Left ventricle myocardium inferior (tissue), 1 donor: Measurements from ENCODE around the gene MYL6. TPM values are rescaled to one million over a fixed set of nuclear protein-coding genes. Genes with fewer than 3 reads are reported as not detected.
"Not testable (repeated sequence)": the region's sequence is repeated elsewhere in the genome, so short reads cannot be mapped to it uniquely, and the experiment has no call there.

Source experiments
- DNase-seq: peaks from one replicate; pipeline ENCODE4 v3.0.0-alpha.2; 2020
- H3K27ac ChIP-seq: fragments of 200-600 bp; replicated peaks from 2 replicates; pipeline ENCODE4 v1.8.0; 2021
- H3K27me3 ChIP-seq: fragments of 200-600 bp; 2 replicates; pipeline ENCODE4 v1.8.0; 2021; ENCODE audit warnings: low read depth
- H3K36me3 ChIP-seq: fragments of 200-600 bp; 2 replicates; pipeline ENCODE4 v1.8.0; 2021
- H3K4me1 ChIP-seq: fragments of 200-600 bp; 2 replicates; pipeline ENCODE4 v1.8.0; 2021
- H3K4me3 ChIP-seq: fragments of 200-600 bp; 2 replicates; pipeline ENCODE4 v1.8.0; 2021; ENCODE audit warnings: mild to moderate bottlenecking, moderate library complexity
- H3K9me3 ChIP-seq: fragments of 200-600 bp; replicated peaks from 2 replicates; pipeline ENCODE4 v1.8.0; 2021
- intact Hi-C: fragments of 100-400 bp; cut with micrococcal nuclease; formaldehyde crosslinking; loops from one replicate; pipeline ENCODE4 v1.11.0; 2022
- total RNA-seq: library from RNA; stranded (reverse); fragmentation: NEBNext Ultra II Directional; extraction: Animal tissue kit (Norgen Biotek cat#: 25700); gene quantifications from one replicate; pipeline ENCODE4 v1.2.1, GENCODE V29; 2021
- TF ChIP-seq, protein P1 (sequence below): fragments of 200-600 bp; IDR thresholded peaks from 2 replicates; pipeline ENCODE4 v1.8.0; 2021; ENCODE audit warnings: antibody characterized with exemption, mild to moderate bottlenecking, borderline replicate concordance
- donor health status: DM: no; HTN: yes; CAD: no; lungs with severe emphysema.

The MYL6 gene
- total RNA-seq, 1 donor from 2014 or later = 508 TPM

DNA sequence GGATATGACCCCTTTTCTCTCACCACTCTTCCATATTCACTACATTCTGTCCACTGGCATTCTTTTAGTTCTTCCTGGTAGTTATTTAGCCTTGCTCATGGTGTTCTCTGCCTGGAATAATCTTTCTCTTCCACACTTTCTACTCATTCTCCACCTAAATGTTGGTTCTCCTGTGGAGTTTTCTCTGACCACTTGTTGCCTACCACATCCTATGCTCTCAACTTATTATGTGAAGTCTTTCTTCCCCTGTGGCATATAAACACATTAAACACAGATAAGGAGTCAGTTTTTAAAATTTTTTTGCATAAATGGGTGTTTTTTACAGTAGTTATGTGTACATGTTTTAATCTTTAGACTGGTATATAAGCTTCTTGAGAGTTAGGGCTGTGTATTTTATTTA, 34.4 kb downstream of the MYL6 start:
- intact Hi-C loops = loop anchor here (5.0 kb wide), 1 partner anchor 75 kb away; the partner anchor contains the start of genes RPL41 and ZC3H10
- no peak overlapping the region for H3K27ac ChIP-seq
- TF ChIP-seq, protein P1, sequence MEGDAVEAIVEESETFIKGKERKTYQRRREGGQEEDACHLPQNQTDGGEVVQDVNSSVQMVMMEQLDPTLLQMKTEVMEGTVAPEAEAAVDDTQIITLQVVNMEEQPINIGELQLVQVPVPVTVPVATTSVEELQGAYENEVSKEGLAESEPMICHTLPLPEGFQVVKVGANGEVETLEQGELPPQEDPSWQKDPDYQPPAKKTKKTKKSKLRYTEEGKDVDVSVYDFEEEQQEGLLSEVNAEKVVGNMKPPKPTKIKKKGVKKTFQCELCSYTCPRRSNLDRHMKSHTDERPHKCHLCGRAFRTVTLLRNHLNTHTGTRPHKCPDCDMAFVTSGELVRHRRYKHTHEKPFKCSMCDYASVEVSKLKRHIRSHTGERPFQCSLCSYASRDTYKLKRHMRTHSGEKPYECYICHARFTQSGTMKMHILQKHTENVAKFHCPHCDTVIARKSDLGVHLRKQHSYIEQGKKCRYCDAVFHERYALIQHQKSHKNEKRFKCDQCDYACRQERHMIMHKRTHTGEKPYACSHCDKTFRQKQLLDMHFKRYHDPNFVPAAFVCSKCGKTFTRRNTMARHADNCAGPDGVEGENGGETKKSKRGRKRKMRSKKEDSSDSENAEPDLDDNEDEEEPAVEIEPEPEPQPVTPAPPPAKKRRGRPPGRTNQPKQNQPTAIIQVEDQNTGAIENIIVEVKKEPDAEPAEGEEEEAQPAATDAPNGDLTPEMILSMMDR = no peak

DNA sequence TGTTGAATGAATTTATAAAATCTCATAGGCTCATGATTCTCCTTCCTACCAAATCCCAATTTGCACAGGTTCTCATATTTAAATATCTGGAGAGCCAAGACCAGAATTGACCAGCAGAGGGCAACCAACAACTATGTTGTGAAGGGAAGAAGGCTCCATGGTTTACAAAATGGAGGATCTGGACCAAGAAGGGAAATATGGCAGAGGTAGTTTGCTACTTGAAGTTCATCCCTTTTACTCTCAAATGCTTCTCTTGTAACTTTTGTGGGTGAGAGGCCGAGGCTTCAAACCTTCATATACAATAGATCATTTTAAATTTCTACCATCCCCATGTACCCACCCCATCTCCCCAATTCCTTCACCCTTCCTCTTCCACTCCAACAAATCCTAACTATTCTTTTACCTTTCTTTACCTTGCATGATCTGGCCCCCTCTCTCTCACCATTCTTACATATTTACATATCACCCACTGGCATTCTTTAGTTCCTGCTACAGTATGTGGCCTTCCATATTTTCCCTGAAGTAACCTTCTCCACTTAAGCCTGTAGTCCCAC, 34.9 kb downstream of the MYL6 start:
- Histone ChIP-seq H3K27me3 (no peaks in the 10 kb centered on the region), H3K4me3 (no peak overlapping the region), H3K9me3 (no peaks in the 10 kb centered on the region), H3K36me3 (no peaks in the 10 kb centered on the region), H3K27ac (no peak overlapping the region), H3K4me1 (peaks cover 33% of the 10 kb centered on the region)
- intact Hi-C loops = loop anchor here (5.0 kb wide), 1 partner anchor 76 kb away; the partner anchor contains the start of genes RPL41 and ZC3H10
- no peak for DNase-seq
- TF ChIP-seq, protein P1 = peak; percentile 87

More for the DNA sequence above, 34.4 kb downstream of the MYL6 start:
- Histone ChIP-seq H3K36me3 (no peaks in the 10 kb centered on the region), H3K4me3 (no peak overlapping the region), H3K4me1 (peaks cover 38% of the 10 kb centered on the region), H3K27me3 (no peaks in the 10 kb centered on the region), H3K9me3 (no peaks in the 10 kb centered on the region)
- DNase-seq = no peak

DNA sequence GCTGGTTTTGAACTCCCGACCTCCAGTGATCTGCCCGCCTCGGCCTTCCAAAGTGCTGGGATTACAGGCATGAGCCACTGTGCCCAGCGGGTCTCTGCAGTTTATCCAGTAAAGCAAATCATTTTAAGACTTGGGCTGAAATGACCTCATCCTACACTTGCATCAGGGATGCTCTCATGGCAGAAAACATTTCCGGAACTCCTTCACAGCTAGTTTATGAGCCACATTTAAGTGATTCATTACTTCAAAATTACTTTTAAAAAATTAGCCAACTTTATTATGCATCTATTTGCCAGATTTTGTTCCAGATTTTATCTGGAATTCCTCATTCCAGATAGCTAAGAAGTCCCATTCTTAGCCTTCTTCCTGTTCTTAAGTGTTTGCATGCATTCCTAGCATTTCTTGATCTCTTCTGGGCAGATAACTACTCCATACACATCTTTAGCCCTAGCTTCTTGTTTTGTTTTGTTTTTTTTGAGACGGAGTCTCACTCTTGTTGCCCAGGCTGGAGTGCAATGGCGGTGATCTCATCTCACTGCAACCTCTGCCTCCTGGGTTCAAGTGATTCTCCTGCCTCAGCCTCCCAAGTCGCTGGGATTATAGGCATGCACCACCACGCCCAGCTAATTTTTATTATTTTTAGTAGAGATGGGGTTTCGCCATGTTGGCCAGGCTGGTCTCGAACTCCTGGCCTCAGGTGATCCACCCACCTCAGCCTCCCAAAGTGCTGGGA, 38.8 kb downstream of the MYL6 start:
- intact Hi-C loops, H3K4me3 ChIP-seq, H3K27me3 ChIP-seq, H3K4me1 ChIP-seq, H3K36me3 ChIP-seq, DNase-seq, H3K9me3 ChIP-seq: not testable (repeated sequence)
- H3K27ac ChIP-seq = peak overlapping the region; percentile 58

DNA sequence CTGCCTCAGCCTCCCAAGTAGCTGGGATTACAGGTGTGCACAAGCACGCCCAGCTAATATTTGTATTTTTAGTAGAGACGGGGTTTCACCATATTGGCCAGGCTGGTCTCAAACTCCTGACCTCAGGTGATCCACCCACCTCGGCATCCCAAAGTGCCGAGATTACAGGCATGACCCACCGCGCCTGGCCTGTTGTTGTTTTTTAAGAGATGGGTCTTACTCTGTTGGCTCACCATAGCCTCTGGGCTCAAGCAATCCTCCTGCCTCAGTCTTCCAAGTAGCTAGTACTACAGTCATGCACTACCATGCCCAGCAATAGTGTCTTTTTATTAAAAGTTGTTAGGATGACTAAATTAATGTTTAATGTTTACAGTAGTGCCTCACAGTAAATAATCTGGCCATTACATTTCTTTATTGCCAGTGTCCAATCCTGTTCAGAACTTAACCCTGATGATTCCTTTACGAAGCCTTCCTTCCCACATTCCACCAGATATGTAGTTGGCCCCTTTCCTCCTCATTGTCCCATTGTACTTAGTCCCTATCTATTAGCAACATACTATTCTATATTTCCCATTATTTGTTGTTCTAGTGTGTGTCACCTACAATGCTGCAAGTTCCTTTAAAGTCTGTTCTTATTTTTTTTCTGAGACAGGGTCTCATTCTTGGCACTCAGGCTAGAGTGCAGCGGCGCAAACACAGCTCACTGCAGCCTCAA, 39.9 kb downstream of the MYL6 start:
- Histone ChIP-seq H3K27me3 (no peaks in the 10 kb centered on the region), H3K4me3 (no peak overlapping the region), H3K27ac (no peak overlapping the region), H3K4me1 (peaks cover 7% of the 10 kb centered on the region), H3K9me3 (no peaks in the 10 kb centered on the region), H3K36me3 (no peaks in the 10 kb centered on the region)
- intact Hi-C loops = no loop called here
- no peak for DNase-seq
- TF ChIP-seq, protein P1 = no peak

DNA sequence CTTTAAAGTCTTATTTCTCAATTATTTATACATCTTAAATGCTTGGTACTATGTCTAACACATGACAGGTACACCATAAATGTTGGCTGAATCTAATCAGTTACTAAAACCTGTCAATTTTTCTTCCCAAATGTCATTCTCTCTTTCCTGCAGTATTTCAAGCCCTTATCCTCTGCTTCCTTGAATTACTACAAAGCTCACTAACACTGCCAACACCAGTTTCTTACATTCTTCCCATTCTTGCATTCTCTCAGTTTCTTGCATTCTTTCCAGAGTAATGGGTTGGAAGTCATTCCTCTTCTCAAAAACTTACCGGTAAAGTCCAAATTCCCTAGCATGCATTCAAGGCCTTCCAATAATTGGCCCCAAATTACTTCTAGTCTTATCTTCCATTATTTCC, 40.7 kb downstream of the MYL6 start:
- Histone ChIP-seq H3K27me3 (no peaks in the 10 kb centered on the region), H3K36me3 (no peaks in the 10 kb centered on the region), H3K9me3 (no peaks in the 10 kb centered on the region), H3K4me3 (no peak overlapping the region), H3K4me1 (peaks cover 7% of the 10 kb centered on the region), H3K27ac (no peak overlapping the region)
- TF ChIP-seq, protein P1 = no peak
- no peak for DNase-seq
- intact Hi-C loops = no loop called here
